ENCODE data around the gene SEC23A. TPM values are rescaled to one million over a fixed set of nuclear protein-coding genes. Genes with fewer than 3 reads are reported as not detected.

Gene SEC23A
- total and polyA plus RNA-seq, 2 of the 13 experiments (the other 11 are each of a cell fraction or from before 2014, with no cell fraction given), result 403 to 887 TPM

DNA sequence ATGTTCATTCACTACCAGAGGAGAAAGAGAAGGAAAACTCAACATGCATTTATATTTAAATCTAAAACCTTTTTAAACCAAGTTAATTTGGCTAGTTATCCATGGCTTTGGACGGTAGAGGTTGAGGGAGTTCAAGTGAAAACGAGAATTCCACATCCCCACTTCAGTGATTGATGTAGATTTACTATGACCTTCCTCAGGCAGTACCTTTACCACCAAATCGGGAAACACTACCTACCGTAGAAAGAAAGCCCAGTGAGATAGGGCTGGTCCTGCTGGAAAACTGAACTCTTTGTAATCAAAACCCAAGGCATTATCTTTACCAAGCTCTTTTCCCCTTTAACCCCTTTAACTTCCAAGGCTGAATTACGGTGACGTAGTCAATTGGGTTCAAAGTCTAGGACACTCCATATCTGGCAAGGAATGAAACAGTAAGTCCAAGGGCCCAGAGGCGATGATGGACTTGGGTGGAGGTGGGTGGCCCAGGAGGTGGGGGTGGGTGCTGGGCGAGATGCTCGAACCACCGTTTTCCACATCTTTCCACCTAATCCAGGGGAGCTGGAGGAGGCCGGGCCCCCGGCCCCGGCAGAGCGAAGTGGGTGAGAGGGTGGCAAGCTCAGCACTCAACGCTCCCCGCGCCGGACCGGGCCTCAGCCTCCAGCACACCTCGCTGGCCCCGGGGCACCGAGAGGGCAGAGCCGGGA is 618 bp downstream of the SEC23A start (continued):
- no peak for TF ChIP-seq PHB2 (IDR thresholded peaks at IDR 0.05; ENCODE audit: partially characterized antibody)
- TF ChIP-seq FOXK2 (IDR thresholded peaks at IDR 0.05), result no peak
- no peak; the same call in 1 of the 2 replicates for TF ChIP-seq NCOA1 (CRISPR knock-in tag; IDR thresholded peaks at IDR 0.05)
- TF ChIP-seq ZNF564 (CRISPR knock-in tag; IDR thresholded peaks at IDR 0.05), result no peak
- TF ChIP-seq, protein P1, sequence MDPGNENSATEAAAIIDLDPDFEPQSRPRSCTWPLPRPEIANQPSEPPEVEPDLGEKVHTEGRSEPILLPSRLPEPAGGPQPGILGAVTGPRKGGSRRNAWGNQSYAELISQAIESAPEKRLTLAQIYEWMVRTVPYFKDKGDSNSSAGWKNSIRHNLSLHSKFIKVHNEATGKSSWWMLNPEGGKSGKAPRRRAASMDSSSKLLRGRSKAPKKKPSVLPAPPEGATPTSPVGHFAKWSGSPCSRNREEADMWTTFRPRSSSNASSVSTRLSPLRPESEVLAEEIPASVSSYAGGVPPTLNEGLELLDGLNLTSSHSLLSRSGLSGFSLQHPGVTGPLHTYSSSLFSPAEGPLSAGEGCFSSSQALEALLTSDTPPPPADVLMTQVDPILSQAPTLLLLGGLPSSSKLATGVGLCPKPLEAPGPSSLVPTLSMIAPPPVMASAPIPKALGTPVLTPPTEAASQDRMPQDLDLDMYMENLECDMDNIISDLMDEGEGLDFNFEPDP (CRISPR knock-in tag; conservative IDR thresholded peaks at IDR 0.05), result peak; percentile 97; the same call in 1 of the 2 replicates
- no peak for TF ChIP-seq LCORL (IDR thresholded peaks at IDR 0.05)
- TF ChIP-seq LCORL (CRISPR knock-in tag; IDR thresholded peaks at IDR 0.05), result no peak; the same call in 1 of the 2 replicates
- no peak for TF ChIP-seq ZNF207 (IDR thresholded peaks at IDR 0.05; ENCODE audit: borderline replicate concordance)
- TF ChIP-seq CEBPG (CRISPR knock-in tag; IDR thresholded peaks at IDR 0.05), result peak; percentile 58
- TF ChIP-seq TEAD3 (CRISPR knock-in tag; optimal IDR thresholded peaks at IDR 0.05; ENCODE audit: borderline replicate concordance), result peak; percentile 71
- TF ChIP-seq SRSF1 (optimal IDR thresholded peaks at IDR 0.05; ENCODE audit: low read depth, low read length), result no peak
- TF ChIP-seq NFKB2 (CRISPR knock-in tag; IDR thresholded peaks at IDR 0.05; ENCODE audit: borderline replicate concordance), result no peak
- peak; percentile 95 for TF ChIP-seq HNF4G (IDR thresholded peaks at IDR 0.05; ENCODE audit: borderline replicate concordance, low read depth, low read length)
- peak; percentile 23; the same call in 1 of the 2 replicates for TF ChIP-seq HNF4G (CRISPR knock-in tag; IDR thresholded peaks at IDR 0.05; ENCODE audit: borderline replicate concordance, low read depth)
- TF ChIP-seq, protein P2, sequence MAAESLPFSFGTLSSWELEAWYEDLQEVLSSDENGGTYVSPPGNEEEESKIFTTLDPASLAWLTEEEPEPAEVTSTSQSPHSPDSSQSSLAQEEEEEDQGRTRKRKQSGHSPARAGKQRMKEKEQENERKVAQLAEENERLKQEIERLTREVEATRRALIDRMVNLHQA (CRISPR knock-in tag; IDR thresholded peaks at IDR 0.05), result no peak
- no peak for TF ChIP-seq YY1 (IDR thresholded peaks at IDR 0.05; ENCODE audit: insufficient read depth, insufficient replicate concordance, low read depth, low read length)
- TF ChIP-seq HHEX (CRISPR knock-in tag; IDR thresholded peaks at IDR 0.05), result peak; percentile 82; the same call in 1 of the 2 replicates
- no peak for TF ChIP-seq RCOR2 (CRISPR knock-in tag; IDR thresholded peaks at IDR 0.05)
- TF ChIP-seq U2AF2 (IDR thresholded peaks at IDR 0.05; ENCODE audit: low read depth, low read length), result no peak
- TF ChIP-seq ZFP36L2 (CRISPR knock-in tag; IDR thresholded peaks at IDR 0.05), result peak; percentile 89; the same call in 1 of the 2 replicates
- TF ChIP-seq, protein P3, sequence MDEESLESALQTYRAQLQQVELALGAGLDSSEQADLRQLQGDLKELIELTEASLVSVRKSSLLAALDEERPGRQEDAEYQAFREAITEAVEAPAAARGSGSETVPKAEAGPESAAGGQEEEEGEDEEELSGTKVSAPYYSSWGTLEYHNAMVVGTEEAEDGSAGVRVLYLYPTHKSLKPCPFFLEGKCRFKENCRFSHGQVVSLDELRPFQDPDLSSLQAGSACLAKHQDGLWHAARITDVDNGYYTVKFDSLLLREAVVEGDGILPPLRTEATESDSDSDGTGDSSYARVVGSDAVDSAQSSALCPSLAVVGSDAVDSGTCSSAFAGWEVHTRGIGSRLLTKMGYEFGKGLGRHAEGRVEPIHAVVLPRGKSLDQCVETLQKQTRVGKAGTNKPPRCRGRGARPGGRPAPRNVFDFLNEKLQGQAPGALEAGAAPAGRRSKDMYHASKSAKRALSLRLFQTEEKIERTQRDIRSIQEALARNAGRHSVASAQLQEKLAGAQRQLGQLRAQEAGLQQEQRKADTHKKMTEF (CRISPR knock-in tag; IDR thresholded peaks at IDR 0.05), result no peak; the same call in 1 of the 2 replicates
- peak; percentile 88 for TF ChIP-seq NCOR1 (IDR thresholded peaks at IDR 0.05; ENCODE audit: borderline replicate concordance, low read length)
- TF ChIP-seq, protein P4, sequence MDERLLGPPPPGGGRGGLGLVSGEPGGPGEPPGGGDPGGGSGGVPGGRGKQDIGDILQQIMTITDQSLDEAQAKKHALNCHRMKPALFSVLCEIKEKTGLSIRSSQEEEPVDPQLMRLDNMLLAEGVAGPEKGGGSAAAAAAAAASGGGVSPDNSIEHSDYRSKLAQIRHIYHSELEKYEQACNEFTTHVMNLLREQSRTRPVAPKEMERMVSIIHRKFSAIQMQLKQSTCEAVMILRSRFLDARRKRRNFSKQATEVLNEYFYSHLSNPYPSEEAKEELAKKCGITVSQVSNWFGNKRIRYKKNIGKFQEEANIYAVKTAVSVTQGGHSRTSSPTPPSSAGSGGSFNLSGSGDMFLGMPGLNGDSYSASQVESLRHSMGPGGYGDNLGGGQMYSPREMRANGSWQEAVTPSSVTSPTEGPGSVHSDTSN (CRISPR knock-in tag; IDR thresholded peaks at IDR 0.05), result 0 out of 2 replicates have a peak, but pooled peaks have one; percentile 19
- TF ChIP-seq ZNF367 (CRISPR knock-in tag; IDR thresholded peaks at IDR 0.05; ENCODE audit: borderline replicate concordance), result 0 out of 2 replicates have a peak, but pooled peaks have one; percentile 55
- TF ChIP-seq HIVEP1 (CRISPR knock-in tag; IDR thresholded peaks at IDR 0.05), result no peak
- no peak for TF ChIP-seq ZNF331 (CRISPR knock-in tag; IDR thresholded peaks at IDR 0.05)
- no peak for TF ChIP-seq ZNF747 (CRISPR knock-in tag; IDR thresholded peaks at IDR 0.05; ENCODE audit: borderline replicate concordance)
- 0 out of 2 replicates have a peak, but pooled peaks have one; percentile 38 for TF ChIP-seq SATB2 (CRISPR knock-in tag; IDR thresholded peaks at IDR 0.05)
